Stomach (tissue), 4 donors: ENCODE measurements around the gene IPO9.

Source experiments
- EP300 ChIP-seq: sonication (generic); formaldehyde crosslinking; IDR thresholded peaks from one replicate; pipeline ENCODE4 v1.6.1; 2017; ENCODE audit warnings: antibody characterized with exemption
- POLR2A ChIP-seq, 4 donors: fragments of 450-650 bp; IDR thresholded peaks; one replicate each; pipeline ENCODE4 v1.6.1; 2016; ENCODE audit warnings: antibody characterized with exemption in 4 of 4, control low read depth in 2 of 4, mild to moderate bottlenecking in 1 of 4, moderate library complexity in 1 of 4
- POLR2AphosphoS5 ChIP-seq, 3 donors: sonication (generic); formaldehyde crosslinking; IDR thresholded peaks; one replicate each; pipeline ENCODE4 v1.6.1; 2016; ENCODE audit warnings: antibody characterized with exemption in 3 of 3
- TF ChIP-seq, protein P1 (sequence below), 7 experiments: fragments of 450-650 bp in 4 of 7; fragments of 200-600 bp in 3 of 7; sonication (generic) in 3 of 7; IDR thresholded peaks; one replicate each; pipeline ENCODE4 v1.5.1; 2016 to 2019; ENCODE audit warnings: antibody characterized with exemption in 7 of 7, control low read depth in 2 of 7, mild to moderate bottlenecking in 1 of 7

DNA sequence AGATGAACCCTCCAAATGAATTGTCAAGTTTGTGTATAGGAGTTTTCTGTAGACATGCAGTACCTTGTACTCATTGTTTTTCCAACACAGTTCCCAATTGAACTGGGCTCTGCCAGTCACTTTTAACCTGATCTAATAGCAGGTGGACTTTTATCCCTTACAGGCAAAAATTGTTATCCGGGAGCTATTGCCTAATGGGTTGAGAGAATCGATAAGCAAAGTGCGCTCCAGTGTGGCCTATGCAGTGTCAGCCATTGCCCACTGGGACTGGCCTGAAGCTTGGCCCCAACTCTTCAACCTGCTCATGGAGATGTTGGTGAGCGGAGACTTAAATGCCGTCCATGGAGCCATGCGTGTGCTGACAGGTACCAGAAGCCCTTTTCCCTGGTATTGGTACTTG lies 19.3 kb downstream of the IPO9 start:
- TF ChIP-seq POLR2A (IDR thresholded peaks at IDR 0.05) (no peak), POLR2AphosphoS5 (IDR thresholded peaks at IDR 0.05) (no peak), EP300 (no peak)
- TF ChIP-seq, protein P1, sequence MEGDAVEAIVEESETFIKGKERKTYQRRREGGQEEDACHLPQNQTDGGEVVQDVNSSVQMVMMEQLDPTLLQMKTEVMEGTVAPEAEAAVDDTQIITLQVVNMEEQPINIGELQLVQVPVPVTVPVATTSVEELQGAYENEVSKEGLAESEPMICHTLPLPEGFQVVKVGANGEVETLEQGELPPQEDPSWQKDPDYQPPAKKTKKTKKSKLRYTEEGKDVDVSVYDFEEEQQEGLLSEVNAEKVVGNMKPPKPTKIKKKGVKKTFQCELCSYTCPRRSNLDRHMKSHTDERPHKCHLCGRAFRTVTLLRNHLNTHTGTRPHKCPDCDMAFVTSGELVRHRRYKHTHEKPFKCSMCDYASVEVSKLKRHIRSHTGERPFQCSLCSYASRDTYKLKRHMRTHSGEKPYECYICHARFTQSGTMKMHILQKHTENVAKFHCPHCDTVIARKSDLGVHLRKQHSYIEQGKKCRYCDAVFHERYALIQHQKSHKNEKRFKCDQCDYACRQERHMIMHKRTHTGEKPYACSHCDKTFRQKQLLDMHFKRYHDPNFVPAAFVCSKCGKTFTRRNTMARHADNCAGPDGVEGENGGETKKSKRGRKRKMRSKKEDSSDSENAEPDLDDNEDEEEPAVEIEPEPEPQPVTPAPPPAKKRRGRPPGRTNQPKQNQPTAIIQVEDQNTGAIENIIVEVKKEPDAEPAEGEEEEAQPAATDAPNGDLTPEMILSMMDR (IDR thresholded peaks at IDR 0.05): no peak
